HEK293 (cell line): ENCODE results near the gene USF3.

Source experiments
- CTCF ChIA-PET: fragments of 350-600 bp; formaldehyde crosslinking; extraction: SDS; loops from one replicate; lab custom pipeline; 2021; ENCODE audit warnings: antibody characterized with exemption; lab: Yijun Ruan, JAX
- POLR2A ChIA-PET: fragments of 300-600 bp; formaldehyde crosslinking; extraction: SDS; loops from one replicate; lab custom pipeline; 2020; ENCODE audit warnings: antibody characterized with exemption, inconsistent platforms; lab: Yijun Ruan, JAX
- H3K27ac ChIP-seq: fragments of 200-500 bp; sonication (Bioruptor generic); 2 replicates; pipeline ENCODE4 v1.5.1; 2014; ENCODE audit warnings: low read depth, low read length, control low read depth, inconsistent platforms; ENCODE audit errors: extremely low read depth
- H3K36me3 ChIP-seq, 2 experiments: fragments of 200-500 bp in 1 of 2; sonication (Bioruptor generic) in 1 of 2; 1 replicate in 1 of 2; 2 replicates in 1 of 2; pipeline ENCODE4 v1.5.1; 2014 to 2017; ENCODE audit warnings: inconsistent platforms in 2 of 2, low read length in 2 of 2; ENCODE audit not compliant: control insufficient read depth in 2 of 2, insufficient read depth in 1 of 2
- H3K4me1 ChIP-seq: fragments of 200-500 bp; sonication (Bioruptor generic); 2 replicates; pipeline ENCODE4 v1.5.1; 2014; ENCODE audit warnings: mild to moderate bottlenecking, low read length, inconsistent platforms; ENCODE audit not compliant: control insufficient read depth, insufficient read depth
- H3K4me3 ChIP-seq: 2 replicates; pipeline ENCODE4 v1.5.1; 2011; ENCODE audit warnings: low read depth, mild to moderate bottlenecking, control low read depth, low read length, moderate library complexity
- H3K9me3 ChIP-seq: fragments of 200-500 bp; sonication (Bioruptor generic); 2 replicates; pipeline ENCODE4 v1.5.1; 2014; ENCODE audit warnings: low read depth, low read length, inconsistent platforms; ENCODE audit not compliant: control insufficient read depth, insufficient read depth
- EGR2 ChIP-seq: fragments of 450-650 bp; formaldehyde crosslinking; IDR thresholded peaks from 2 replicates; pipeline ENCODE4 v1.5.1; 2016; ENCODE audit warnings: low read depth, missing biosample characterization, missing genetic modification characterization
- HOXA7 ChIP-seq: sonication (generic); formaldehyde crosslinking; IDR thresholded peaks from 2 replicates; pipeline ENCODE4 v1.8.1; 2022; ENCODE audit warnings: missing genetic modification reagents, borderline replicate concordance
- KLF9 ChIP-seq: fragments of 450-650 bp; formaldehyde crosslinking; IDR thresholded peaks from 2 replicates; pipeline ENCODE4 v1.5.1; 2016; ENCODE audit warnings: missing biosample characterization, missing genetic modification characterization, low read depth
- ZBTB17 ChIP-seq: fragments of 450-650 bp; formaldehyde crosslinking; IDR thresholded peaks from 2 replicates; pipeline ENCODE4 v1.5.1; 2016; ENCODE audit warnings: missing biosample characterization, missing genetic modification characterization
- ZBTB20 ChIP-seq: fragments of 450-650 bp; formaldehyde crosslinking; IDR thresholded peaks from 2 replicates; pipeline ENCODE4 v1.5.1; 2016; ENCODE audit warnings: missing biosample characterization, missing genetic modification characterization
- ZBTB44 ChIP-seq: fragments of 450-650 bp; IDR thresholded peaks from 2 replicates; pipeline ENCODE4 v1.5.1; 2018; ENCODE audit warnings: missing biosample characterization, mild to moderate bottlenecking, missing genetic modification characterization
- ZBTB49 ChIP-seq: fragments of 450-650 bp; formaldehyde crosslinking; IDR thresholded peaks from 2 replicates; pipeline ENCODE4 v1.5.1; 2016; ENCODE audit warnings: missing biosample characterization, missing genetic modification characterization, low read depth
- ZNF10 ChIP-seq: fragments of 450-650 bp; formaldehyde crosslinking; IDR thresholded peaks from 2 replicates; pipeline ENCODE4 v1.5.1; 2017; ENCODE audit warnings: missing biosample characterization, missing genetic modification characterization
- ZNF146 ChIP-seq: fragments of 450-650 bp; formaldehyde crosslinking; IDR thresholded peaks from 2 replicates; pipeline ENCODE4 v1.5.1; 2016; ENCODE audit warnings: missing biosample characterization, missing genetic modification characterization
- ZNF19 ChIP-seq: fragments of 450-650 bp; formaldehyde crosslinking; IDR thresholded peaks from 2 replicates; pipeline ENCODE4; 2016; ENCODE audit warnings: missing biosample characterization, missing genetic modification characterization, low read depth
- ZNF2 ChIP-seq: fragments of 450-650 bp; formaldehyde crosslinking; IDR thresholded peaks from 2 replicates; pipeline ENCODE4 v1.5.1; 2016; ENCODE audit warnings: missing biosample characterization, missing genetic modification characterization
- ZNF214 ChIP-seq: fragments of 450-650 bp; formaldehyde crosslinking; IDR thresholded peaks from 2 replicates; pipeline ENCODE4 v1.5.1; 2017; ENCODE audit warnings: missing biosample characterization, mild to moderate bottlenecking, missing genetic modification characterization, borderline replicate concordance
- ZNF223 ChIP-seq: fragments of 450-650 bp; formaldehyde crosslinking; IDR thresholded peaks from 2 replicates; pipeline ENCODE4 v1.5.1; 2016; ENCODE audit warnings: missing biosample characterization, missing genetic modification characterization
- ZNF26 ChIP-seq: fragments of 450-650 bp; formaldehyde crosslinking; IDR thresholded peaks from 2 replicates; pipeline ENCODE4 v1.5.1; 2016; ENCODE audit warnings: missing biosample characterization, missing genetic modification characterization
- ZNF302 ChIP-seq: fragments of 450-650 bp; formaldehyde crosslinking; IDR thresholded peaks from 2 replicates; pipeline ENCODE4 v1.5.1; 2016; ENCODE audit warnings: missing biosample characterization, missing genetic modification characterization, low read depth
- ZNF324 ChIP-seq: fragments of 450-650 bp; formaldehyde crosslinking; IDR thresholded peaks from 2 replicates; pipeline ENCODE4 v1.5.1; 2016; ENCODE audit warnings: missing biosample characterization, missing genetic modification characterization
- ZNF404 ChIP-seq: fragments of 450-650 bp; formaldehyde crosslinking; IDR thresholded peaks from 2 replicates; pipeline ENCODE4 v1.5.1; 2017; ENCODE audit warnings: missing biosample characterization, missing genetic modification characterization
- ZNF449 ChIP-seq: fragments of 450-650 bp; formaldehyde crosslinking; IDR thresholded peaks from 2 replicates; pipeline ENCODE4 v1.5.1; 2017; ENCODE audit warnings: missing biosample characterization, mild to moderate bottlenecking, missing genetic modification characterization, moderate library complexity
- ZNF670 ChIP-seq: fragments of 450-650 bp; formaldehyde crosslinking; IDR thresholded peaks from 2 replicates; pipeline ENCODE4 v1.5.1; 2016; ENCODE audit warnings: missing biosample characterization, missing genetic modification characterization, low read depth
- ZNF704 ChIP-seq: fragments of 450-650 bp; formaldehyde crosslinking; IDR thresholded peaks from 2 replicates; pipeline ENCODE4 v1.5.1; 2016; ENCODE audit warnings: missing biosample characterization, missing genetic modification characterization
- ZNF792 ChIP-seq: fragments of 450-650 bp; formaldehyde crosslinking; IDR thresholded peaks from 2 replicates; pipeline ENCODE4 v1.5.1; 2016; ENCODE audit warnings: missing biosample characterization, missing genetic modification characterization
- ZSCAN23 ChIP-seq: fragments of 450-650 bp; formaldehyde crosslinking; IDR thresholded peaks from 2 replicates; pipeline ENCODE4 v1.5.1; 2016; ENCODE audit warnings: missing biosample characterization, missing genetic modification characterization
- TF ChIP-seq, protein P1 (sequence below): fragments of 450-650 bp; formaldehyde crosslinking; IDR thresholded peaks from 2 replicates; pipeline ENCODE4 v1.5.1; 2017; ENCODE audit warnings: missing biosample characterization, missing genetic modification characterization

Gene USF3

DNA sequence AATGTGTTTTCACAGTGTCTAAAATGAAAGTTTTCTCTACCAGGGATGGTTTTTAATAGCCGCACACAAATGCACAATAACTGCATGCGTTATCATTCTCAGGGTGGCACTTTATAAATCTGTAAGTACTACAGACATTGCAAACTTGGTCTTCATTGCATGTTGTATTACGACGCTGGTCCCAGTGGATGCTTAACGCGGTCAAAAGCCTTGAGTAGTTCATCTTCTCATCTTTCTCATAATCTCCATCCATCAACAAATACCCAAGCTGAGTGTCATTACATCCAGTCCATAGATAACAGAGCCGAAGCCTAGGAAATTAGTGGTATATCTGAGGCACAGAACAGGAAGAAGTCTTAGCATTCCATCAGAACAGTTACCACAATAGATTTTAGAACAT lies 72.6 kb downstream of the USF3 start:
- H3K4me1 ChIP-seq = no peaks in the 10 kb centered on the region
- no peak overlapping the region for H3K27ac ChIP-seq
- H3K36me3 ChIP-seq = no peaks in the 10 kb centered on the region
- ChIA-PET POLR2A (no interaction called here), CTCF (no interaction called here)
- no peak for TF ChIP-seq ZNF670 (tag by site-specific recombination)
- no peak for TF ChIP-seq ZNF324 (tag by site-specific recombination)
- TF ChIP-seq ZNF146 = no peak
- no peak for TF ChIP-seq ZNF19 (tag by site-specific recombination)
- no peak for TF ChIP-seq ZSCAN23 (tag by site-specific recombination)
- no peak for TF ChIP-seq ZNF449 (tag by site-specific recombination)
- TF ChIP-seq ZNF2 = no peak
- no peak for TF ChIP-seq ZNF223
- no peak for TF ChIP-seq ZBTB44
- TF ChIP-seq KLF9 (tag by site-specific recombination) = no peak
- TF ChIP-seq HOXA7 (CRISPR knock-in tag) = no peak
- no peak for TF ChIP-seq ZNF404 (tag by site-specific recombination)
- no peak for TF ChIP-seq ZBTB20
- no peaks in the 10 kb centered on the region for H3K9me3 ChIP-seq
- H3K4me3 ChIP-seq = no peak overlapping the region

GRCh38 chr3:113623324-113623723 lies 73.1 kb downstream of the USF3 start:
- no peak overlapping the region for H3K4me3 ChIP-seq
- CTCF ChIA-PET = no interaction called here
- POLR2A ChIA-PET = no interaction called here
- H3K27ac ChIP-seq = no peak overlapping the region
- H3K9me3 ChIP-seq = no peaks in the 10 kb centered on the region
- no peaks in the 10 kb centered on the region for H3K4me1 ChIP-seq
- no peaks in the 10 kb centered on the region for H3K36me3 ChIP-seq
- TF ChIP-seq ZNF10 (tag by site-specific recombination) (no peak), ZNF302 (tag by site-specific recombination) (no peak), ZNF214 (no peak), ZBTB17 (tag by site-specific recombination) (no peak), ZNF26 (tag by site-specific recombination) (no peak), ZBTB49 (tag by site-specific recombination) (no peak), ZNF704 (tag by site-specific recombination) (no peak), EGR2 (no peak), ZNF792 (tag by site-specific recombination) (no peak), ZNF223 (no peak)
- TF ChIP-seq, protein P1, sequence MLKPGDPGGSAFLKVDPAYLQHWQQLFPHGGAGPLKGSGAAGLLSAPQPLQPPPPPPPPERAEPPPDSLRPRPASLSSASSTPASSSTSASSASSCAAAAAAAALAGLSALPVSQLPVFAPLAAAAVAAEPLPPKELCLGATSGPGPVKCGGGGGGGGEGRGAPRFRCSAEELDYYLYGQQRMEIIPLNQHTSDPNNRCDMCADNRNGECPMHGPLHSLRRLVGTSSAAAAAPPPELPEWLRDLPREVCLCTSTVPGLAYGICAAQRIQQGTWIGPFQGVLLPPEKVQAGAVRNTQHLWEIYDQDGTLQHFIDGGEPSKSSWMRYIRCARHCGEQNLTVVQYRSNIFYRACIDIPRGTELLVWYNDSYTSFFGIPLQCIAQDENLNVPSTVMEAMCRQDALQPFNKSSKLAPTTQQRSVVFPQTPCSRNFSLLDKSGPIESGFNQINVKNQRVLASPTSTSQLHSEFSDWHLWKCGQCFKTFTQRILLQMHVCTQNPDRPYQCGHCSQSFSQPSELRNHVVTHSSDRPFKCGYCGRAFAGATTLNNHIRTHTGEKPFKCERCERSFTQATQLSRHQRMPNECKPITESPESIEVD (tag by site-specific recombination) = no peak
